Activated CD4-positive, alpha-beta memory T cell treated with anti-CD3 and anti-CD28 coated beads, Interleukin-2, amount 10 ng/mL, durations not matched to agents 7 days and 5 days (primary cell): ENCODE measurements around the gene CDH23. TPM values are rescaled to one million over a fixed set of nuclear protein-coding genes. Genes with fewer than 3 reads are reported as not detected.
"Not testable (repeated sequence)": the region's sequence is repeated elsewhere in the genome, so short reads cannot be mapped to it uniquely, and the experiment has no call there.

Source experiments
- CTCF ChIA-PET: fragments of 350-600 bp; sonication (Branson Sonifier 250); formaldehyde crosslinking; loops from one replicate; lab custom pipeline; 2021; ENCODE audit warnings: antibody characterized with exemption, inconsistent platforms; lab: Charles Lee
- POLR2A ChIA-PET: fragments of 350-600 bp; sonication (Branson Sonifier 250); formaldehyde crosslinking; loops from one replicate; lab custom pipeline; 2021; ENCODE audit warnings: antibody characterized with exemption; lab: Charles Lee
- DNase-seq: peaks from one replicate; pipeline ENCODE4 v3.0.0-alpha.2; 2020
- H3K27ac Mint-ChIP-seq: one replicate; pipeline ENCODE4 v1.8.0; 2021; ENCODE audit warnings: mild to moderate bottlenecking, mixed read lengths
- H3K27me3 Mint-ChIP-seq: one replicate; pipeline ENCODE4 v1.8.0; 2021; ENCODE audit warnings: mixed read lengths
- H3K36me3 Mint-ChIP-seq: one replicate; pipeline ENCODE4 v1.8.0; 2021; ENCODE audit warnings: low read depth, mixed read lengths
- H3K4me1 Mint-ChIP-seq: one replicate; pipeline ENCODE4 v1.8.0; 2021; ENCODE audit warnings: mixed read lengths
- H3K4me3 Mint-ChIP-seq: one replicate; pipeline ENCODE4 v1.8.0; 2021; ENCODE audit warnings: mild to moderate bottlenecking, mixed read lengths
- H3K9me3 Mint-ChIP-seq: one replicate; pipeline ENCODE4 v1.8.0; 2021; ENCODE audit warnings: mixed read lengths
- total RNA-seq, 2 experiments: library from RNA; stranded (reverse); gene quantifications; one replicate each; pipeline ENCODE4 v1.2.3, GENCODE V29; 2021

CDH23 gene
- total RNA-seq, 2 experiments from 2014 or later: 1.3 TPM

DNA sequence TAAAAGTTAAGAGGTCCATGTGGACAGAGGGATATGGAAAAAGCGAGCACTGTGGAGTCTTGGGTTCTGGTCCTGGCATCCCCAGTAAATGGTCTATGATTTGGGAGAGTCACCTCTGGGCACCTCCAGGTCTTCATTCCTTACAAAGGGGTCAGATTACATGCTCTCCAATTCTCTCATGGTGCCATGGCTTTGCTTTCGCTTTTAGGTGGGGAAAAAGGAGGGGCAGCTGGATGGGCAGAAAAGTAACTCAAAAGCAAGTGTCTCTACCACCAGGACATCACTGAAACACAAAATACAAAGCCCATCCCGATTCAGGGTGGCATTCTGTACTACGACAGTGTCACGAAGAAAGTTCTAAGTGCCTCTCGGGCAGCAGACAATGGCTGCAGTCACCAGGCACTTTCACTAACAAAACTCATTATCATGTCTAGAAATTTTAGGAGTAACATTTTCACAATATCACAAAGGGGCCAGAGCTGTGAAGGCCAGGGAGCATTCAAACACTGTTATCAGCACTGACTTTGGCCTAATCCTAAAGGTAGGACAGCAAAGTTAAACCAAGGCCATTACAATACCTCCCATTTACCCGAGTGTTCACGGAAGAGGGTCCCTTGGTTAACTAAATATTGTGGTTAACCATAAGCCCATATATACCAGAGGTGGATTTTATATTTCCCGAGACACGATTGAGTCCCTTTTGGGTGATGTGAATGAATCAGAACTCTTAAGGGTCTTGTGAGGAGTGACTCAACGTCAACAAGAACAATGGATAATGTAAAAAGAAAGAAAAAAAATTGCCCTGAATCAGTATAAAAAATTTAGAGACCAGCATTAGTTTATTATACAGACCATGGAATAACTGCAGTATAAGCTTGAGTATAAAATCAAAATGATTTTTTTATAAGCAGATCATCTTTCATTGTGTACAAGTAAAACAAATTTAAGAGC is 451.9 kb downstream of the CDH23 start:
- Mint-ChIP-seq H3K27ac (no peak overlapping the region), H3K27me3 (no peaks in the 10 kb centered on the region), H3K9me3 (no peaks in the 10 kb centered on the region), H3K36me3 (peaks cover 3% of the 10 kb centered on the region), H3K4me1 (peaks cover 51% of the 10 kb centered on the region), H3K4me3 (no peak overlapping the region)
- ChIA-PET POLR2A (no interaction called here), CTCF (interaction anchor here (0.6 to 3.0 kb wide), 3 partner anchors 47 to 279 kb away, joined by 3 to 20 read pairs (median 3); no protein-coding TSS in a partner anchor)
- DNase-seq: no peak

DNA sequence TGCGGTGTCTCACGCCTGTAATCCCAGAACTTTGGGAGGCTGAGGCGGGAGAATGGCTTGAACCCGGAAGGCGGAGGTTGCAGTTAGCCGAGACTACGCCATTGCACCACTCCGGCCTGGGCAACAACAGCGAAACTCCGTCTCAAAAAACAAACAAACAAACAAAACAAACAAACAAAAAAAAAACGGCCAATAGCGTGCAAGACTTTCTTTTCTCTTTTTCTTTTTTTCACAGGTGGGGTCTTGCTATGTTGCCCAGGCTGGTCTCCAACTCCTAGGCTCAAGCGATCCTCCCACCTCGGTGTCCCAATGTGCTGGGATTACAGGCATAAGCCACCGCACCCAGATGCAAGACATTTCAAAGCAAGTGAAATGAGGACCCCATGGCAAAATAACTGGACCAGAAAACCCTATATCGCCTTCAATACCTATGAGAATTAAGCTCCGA is 452.8 kb downstream of the CDH23 start:
- Mint-ChIP-seq H3K9me3 (no peaks in the 10 kb centered on the region), H3K4me1 (peaks cover 46% of the 10 kb centered on the region), H3K27ac (no peak overlapping the region), H3K4me3 (no peak overlapping the region), H3K27me3 (no peaks in the 10 kb centered on the region), H3K36me3 (peaks cover 3% of the 10 kb centered on the region)
- ChIA-PET CTCF (interaction anchor here (1.1 to 3.0 kb wide), 3 partner anchors 46 to 152 kb away, joined by 3 to 20 read pairs (median 5); no protein-coding TSS in a partner anchor), POLR2A (interaction anchor here (0.6 to 2.4 kb wide), 4 partner anchors 9 to 151 kb away, joined by 3 to 19 read pairs (median 10); no protein-coding TSS in a partner anchor)
- DNase-seq: no peak

DNA sequence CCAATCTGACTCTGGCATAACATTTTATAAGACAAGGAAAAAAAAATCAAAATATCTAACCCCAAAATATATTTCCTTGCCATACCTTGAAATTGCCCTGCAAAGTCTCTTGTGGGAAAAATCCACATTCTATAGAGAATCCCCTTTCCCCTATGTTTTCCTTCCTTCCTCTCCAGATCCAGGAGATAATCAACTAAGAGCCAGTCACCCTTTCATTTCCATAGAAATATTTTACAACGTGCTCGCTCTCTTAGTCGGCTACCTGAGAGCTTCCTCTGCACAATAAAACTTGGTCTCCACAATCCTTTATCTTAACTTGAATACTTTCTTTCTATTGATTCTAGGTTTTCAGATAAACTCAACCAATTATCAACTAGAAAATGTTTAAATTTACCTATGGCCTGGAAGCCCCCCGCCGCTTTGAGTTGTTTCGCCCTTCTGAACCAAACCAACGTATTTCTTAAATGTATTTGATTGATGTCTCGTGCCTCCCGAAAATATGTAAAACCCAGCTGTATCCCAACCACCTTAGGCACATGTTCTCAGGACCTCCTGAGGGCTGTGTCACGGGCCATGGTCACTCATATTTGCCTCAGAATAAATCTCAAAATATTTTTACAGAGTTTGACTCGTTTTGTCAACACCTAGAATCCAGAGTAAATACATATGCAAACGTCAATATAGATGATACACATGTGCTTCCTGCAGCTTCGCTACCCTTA is 453.5 kb downstream of the CDH23 start:
- CTCF ChIA-PET: interaction anchor here (1.4 to 3.0 kb wide), 3 partner anchors 47 to 153 kb away, joined by 5 to 20 read pairs (median 5); partner anchors contain the start of gene VSIR
- H3K9me3 Mint-ChIP-seq: no peaks in the 10 kb centered on the region
- H3K4me3 Mint-ChIP-seq: peak overlapping the region; percentile 88
- no peak for DNase-seq
- peaks cover 3% of the 10 kb centered on the region for H3K36me3 Mint-ChIP-seq
- H3K27me3 Mint-ChIP-seq: no peaks in the 10 kb centered on the region
- POLR2A ChIA-PET: interaction anchor here (0.6 to 2.4 kb wide), 6 partner anchors 10 to 239 kb away, joined by 3 to 19 read pairs (median 6); no protein-coding TSS in a partner anchor
- peaks cover 41% of the 10 kb centered on the region for H3K4me1 Mint-ChIP-seq
- H3K27ac Mint-ChIP-seq: peak overlapping the region; percentile 73

DNA sequence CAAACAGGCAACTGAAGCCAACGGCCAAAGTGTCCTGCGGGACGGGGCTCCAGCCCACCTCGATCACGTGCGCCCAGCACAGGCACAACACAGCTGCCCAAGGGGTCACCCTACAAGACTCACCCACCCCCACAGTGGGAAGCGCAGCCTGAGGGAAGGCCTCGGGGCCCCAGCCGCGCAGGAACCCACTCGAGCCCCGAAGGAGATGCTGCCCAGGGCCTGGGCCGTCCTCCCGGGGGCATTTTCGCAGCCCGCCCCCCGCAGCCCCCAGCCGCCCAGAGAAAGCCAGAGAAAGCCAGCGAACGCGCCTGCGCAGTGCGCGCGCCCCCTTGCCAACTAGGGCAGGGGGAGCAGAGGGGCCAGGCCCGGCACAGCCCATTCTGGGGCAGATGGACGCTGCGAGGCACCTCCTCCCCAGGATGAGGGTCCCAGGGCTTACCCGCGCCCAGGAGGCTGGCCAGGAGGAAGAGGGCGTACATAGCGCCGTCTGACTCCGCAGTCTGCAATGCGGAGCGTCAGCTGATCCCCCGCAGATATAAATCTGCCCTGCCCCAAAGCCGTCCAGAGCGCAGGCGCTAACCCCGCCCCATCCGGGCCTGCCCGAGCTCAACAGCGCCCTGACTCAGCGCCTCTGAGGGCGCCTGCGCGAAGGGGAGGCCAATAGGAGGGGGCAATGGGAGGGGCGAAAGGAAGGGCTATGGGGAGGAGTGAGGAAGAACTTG is 454.2 kb downstream of the CDH23 start, which contains the start of gene PSAP:
Gene PSAP (minus strand): TSS at position 509 of the 722 bp plus-strand sequence. CDS start 30 bp downstream, at position 479.
- Mint-ChIP-seq H3K4me1 (peaks cover 41% of the 10 kb centered on the region), H3K27me3 (peaks cover 4% of the 10 kb centered on the region), H3K4me3 (peak within 1 kb of the TSS; percentile 88), H3K27ac (peak within 1 kb of the TSS; percentile 73), H3K9me3 (no peaks in the 10 kb centered on the region), H3K36me3 (peaks cover 3% of the 10 kb centered on the region)
- peak; percentile 98 for DNase-seq
- ChIA-PET POLR2A (interaction anchor here (0.5 to 2.4 kb wide), 9 partner anchors 9 to 238 kb away, joined by 3 to 19 read pairs (median 4); partner anchors contain the start of gene VSIR), CTCF (interaction anchor here (0.9 to 3.0 kb wide), 5 partner anchors 12 to 154 kb away, joined by 3 to 20 read pairs (median 5); partner anchors contain the start of gene VSIR)

DNA sequence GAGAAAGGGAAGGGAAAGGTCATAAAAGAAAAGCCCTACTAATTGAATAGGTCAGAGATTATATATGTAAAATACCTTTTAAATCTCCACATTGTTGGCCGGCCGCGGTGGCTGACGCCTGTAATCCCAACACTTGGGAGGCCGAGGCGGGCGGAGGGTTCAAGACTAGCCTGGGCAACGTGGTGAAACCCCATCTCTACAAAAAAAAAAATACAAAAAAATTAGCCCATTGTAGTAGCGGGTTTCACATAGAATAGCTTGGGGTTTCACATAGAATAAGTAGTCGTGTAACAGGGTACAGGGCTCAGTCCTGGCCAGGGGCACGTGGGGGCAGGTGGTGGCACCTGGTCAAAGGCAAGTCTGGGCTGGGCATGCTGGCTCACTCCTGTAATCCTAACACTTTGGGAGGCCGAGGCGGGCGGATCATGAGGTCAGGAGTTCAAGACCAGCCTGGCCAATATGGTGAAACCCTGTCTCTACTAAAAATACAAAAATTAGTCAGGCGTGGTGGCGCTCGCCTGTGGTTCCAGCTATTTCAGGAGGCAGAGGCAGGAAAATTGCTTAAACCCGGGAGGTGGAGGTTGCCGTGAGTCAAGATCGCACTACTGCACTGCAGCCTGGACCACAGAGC is 454.9 kb downstream of the CDH23 start:
- CTCF ChIA-PET: interaction anchor here (0.9 to 3.0 kb wide), 5 partner anchors 12 to 155 kb away, joined by 3 to 20 read pairs (median 5); partner anchors contain the start of gene VSIR

DNA sequence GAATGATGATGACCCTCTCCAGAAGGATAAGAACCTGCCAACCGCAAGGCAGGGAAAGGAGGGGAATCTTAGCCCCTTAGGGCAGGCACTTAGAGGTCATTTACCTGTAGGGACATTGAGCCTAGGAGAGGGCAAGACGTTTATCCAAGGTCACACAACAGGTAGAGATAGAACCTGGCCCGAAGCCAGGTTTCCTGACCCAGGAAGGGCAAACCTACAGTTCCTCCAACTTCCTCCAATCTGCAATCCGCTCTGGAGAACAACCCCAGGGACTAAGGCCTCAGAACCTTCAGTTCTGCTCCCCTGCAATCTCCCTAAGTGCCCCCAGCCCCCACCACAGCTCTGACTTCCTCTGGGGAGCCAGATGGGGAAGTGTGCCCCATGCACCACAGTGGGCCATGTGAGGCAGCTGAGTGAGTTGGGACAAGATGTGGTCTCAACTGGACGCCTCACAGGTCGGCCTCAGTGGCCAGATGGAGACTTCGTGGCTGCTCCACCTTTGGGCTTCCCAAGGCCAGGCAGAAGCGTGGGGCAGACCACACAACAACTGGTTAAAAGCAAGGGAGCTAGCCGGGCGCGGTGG is 455.7 kb downstream of the CDH23 start:
- no peak for DNase-seq

More for the DNA sequence above, 454.9 kb downstream of the CDH23 start:
- not testable (repeated sequence) for H3K36me3 Mint-ChIP-seq, DNase-seq, H3K27me3 Mint-ChIP-seq, H3K9me3 Mint-ChIP-seq
- Mint-ChIP-seq H3K27ac (peak overlapping the region; percentile 73), H3K4me1 (peaks cover 41% of the 10 kb centered on the region), H3K4me3 (peak overlapping the region; percentile 88)
- POLR2A ChIA-PET: interaction anchor here (0.5 to 2.4 kb wide), 9 partner anchors 8 to 237 kb away, joined by 3 to 19 read pairs (median 4); partner anchors contain the start of gene VSIR

DNA sequence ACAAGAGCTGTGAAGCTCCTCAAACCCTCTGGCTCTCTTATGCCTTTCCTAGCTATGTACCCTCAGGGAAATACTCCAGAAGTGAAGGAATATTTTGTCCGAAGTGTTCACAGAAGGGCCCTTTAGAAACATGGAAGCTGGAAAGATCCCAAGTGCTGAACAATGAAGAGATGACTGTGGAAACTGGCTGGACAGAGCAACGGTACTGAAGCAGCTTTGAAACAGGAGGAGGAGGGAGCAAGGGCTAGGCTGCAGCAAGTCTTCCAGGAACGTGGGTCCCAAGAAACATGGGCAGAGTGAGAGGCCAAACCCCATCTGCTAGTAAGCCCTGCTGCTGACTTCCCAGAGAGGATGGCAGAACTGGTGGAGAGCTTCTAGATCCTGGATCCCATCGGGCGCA is 457.3 kb downstream of the CDH23 start:
- DNase-seq: no peak
- Mint-ChIP-seq H3K4me3 (no peak overlapping the region), H3K27ac (no peak overlapping the region), H3K27me3 (peaks cover 7% of the 10 kb centered on the region), H3K36me3 (no peaks in the 10 kb centered on the region), H3K4me1 (peaks cover 24% of the 10 kb centered on the region), H3K9me3 (no peaks in the 10 kb centered on the region)
- CTCF ChIA-PET: interaction anchor here (0.6 to 1.0 kb wide), 2 partner anchors 42 to 43 kb away, joined by 3 read pairs; no protein-coding TSS in a partner anchor
- POLR2A ChIA-PET: no interaction called here

More for the DNA sequence above, 455.7 kb downstream of the CDH23 start:
- Mint-ChIP-seq H3K9me3 (no peaks in the 10 kb centered on the region), H3K4me3 (peak overlapping the region; percentile 16), H3K36me3 (no peaks in the 10 kb centered on the region), H3K27ac (no peak overlapping the region), H3K4me1 (peaks cover 37% of the 10 kb centered on the region), H3K27me3 (peaks cover 5% of the 10 kb centered on the region)
- CTCF ChIA-PET: no interaction called here
- POLR2A ChIA-PET: no interaction called here

DNA sequence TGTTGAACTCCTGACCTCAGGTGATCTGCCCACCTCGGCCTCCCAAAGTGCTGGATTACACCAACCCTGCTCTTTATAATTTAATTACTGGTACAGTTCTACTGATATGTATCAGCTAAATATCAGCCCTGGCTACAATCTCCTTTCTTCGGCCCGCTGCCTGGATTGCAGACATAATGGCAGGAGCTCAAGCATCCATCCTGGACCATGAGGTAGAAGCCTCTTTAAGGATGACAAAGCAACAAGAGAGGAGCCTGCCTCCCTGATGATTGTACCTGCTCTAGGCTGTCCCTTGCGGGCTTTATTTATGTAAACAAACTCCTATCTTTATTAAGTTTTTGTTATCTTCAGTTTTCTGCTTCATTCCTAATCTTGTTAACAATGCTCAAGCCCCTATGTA is 459.9 kb downstream of the CDH23 start:
- CTCF ChIA-PET: interaction anchor here (1.5 kb wide), 1 partner anchor 40 kb away, joined by 4 read pairs; no protein-coding TSS in a partner anchor
- DNase-seq: no peak
- H3K4me1 Mint-ChIP-seq: peaks cover 13% of the 10 kb centered on the region
- no peaks in the 10 kb centered on the region for H3K9me3 Mint-ChIP-seq
- H3K4me3 Mint-ChIP-seq: no peak overlapping the region
- no peaks in the 10 kb centered on the region for H3K36me3 Mint-ChIP-seq
- POLR2A ChIA-PET: no interaction called here
- H3K27me3 Mint-ChIP-seq: peaks cover 7% of the 10 kb centered on the region
- H3K27ac Mint-ChIP-seq: no peak overlapping the region

DNA sequence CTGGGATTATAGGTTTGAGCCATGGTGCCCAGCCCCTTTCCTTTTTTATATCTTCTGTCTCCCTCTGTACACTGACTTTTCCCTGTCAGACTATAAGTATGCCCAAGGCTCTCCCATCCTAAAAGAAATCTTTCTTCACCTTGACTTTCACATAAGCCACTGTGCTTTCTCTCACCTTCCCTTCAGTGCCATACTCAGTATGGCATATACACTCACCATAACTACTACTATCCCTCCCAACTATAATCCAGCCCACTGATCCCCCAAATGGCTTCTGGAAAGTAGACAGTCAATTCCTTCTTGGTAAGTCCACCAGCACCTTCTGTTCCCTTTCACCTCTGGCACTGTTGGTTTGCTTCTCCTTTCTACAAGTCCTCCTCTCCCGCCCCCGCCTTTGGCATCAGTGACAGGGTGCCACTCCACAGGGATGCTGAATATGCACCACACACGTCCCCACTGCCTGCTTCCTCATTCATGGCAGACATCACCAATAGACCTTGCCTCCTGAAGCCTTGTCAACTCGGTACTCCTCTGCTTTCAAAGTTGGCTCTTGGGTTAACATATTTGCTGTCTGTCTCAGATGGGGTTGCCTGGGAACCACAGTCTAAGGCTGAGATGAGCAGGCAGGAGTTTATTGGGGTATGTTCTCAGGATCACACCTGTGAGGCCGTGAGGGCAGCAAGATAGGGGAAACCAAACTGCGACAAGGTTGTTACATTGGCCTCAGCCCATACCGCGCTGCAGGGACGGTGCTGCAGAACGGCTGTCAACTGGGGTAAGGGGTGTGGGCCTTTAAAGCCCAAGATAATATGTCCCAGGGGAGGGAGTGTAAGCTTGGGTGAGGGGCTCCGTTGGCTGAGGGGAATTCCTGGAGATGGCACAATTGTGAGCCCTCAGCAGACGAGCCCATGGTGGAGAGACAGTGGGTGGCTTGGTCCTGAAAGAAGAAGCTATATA is 461.5 kb downstream of the CDH23 start:
- H3K4me3 Mint-ChIP-seq: no peak overlapping the region
- ChIA-PET CTCF (interaction anchor here (0.7 kb wide), 1 partner anchor 477 kb away, joined by 4 read pairs; no protein-coding TSS in a partner anchor), POLR2A (interaction anchor here (1.1 kb wide), 1 partner anchor 21 kb away, joined by 3 read pairs; no protein-coding TSS in a partner anchor)
- no peak overlapping the region for H3K27ac Mint-ChIP-seq
- DNase-seq: no peak
- no peaks in the 10 kb centered on the region for H3K36me3 Mint-ChIP-seq
- H3K27me3 Mint-ChIP-seq: peaks cover 7% of the 10 kb centered on the region
- H3K9me3 Mint-ChIP-seq: no peaks in the 10 kb centered on the region
- peaks cover 9% of the 10 kb centered on the region for H3K4me1 Mint-ChIP-seq

DNA sequence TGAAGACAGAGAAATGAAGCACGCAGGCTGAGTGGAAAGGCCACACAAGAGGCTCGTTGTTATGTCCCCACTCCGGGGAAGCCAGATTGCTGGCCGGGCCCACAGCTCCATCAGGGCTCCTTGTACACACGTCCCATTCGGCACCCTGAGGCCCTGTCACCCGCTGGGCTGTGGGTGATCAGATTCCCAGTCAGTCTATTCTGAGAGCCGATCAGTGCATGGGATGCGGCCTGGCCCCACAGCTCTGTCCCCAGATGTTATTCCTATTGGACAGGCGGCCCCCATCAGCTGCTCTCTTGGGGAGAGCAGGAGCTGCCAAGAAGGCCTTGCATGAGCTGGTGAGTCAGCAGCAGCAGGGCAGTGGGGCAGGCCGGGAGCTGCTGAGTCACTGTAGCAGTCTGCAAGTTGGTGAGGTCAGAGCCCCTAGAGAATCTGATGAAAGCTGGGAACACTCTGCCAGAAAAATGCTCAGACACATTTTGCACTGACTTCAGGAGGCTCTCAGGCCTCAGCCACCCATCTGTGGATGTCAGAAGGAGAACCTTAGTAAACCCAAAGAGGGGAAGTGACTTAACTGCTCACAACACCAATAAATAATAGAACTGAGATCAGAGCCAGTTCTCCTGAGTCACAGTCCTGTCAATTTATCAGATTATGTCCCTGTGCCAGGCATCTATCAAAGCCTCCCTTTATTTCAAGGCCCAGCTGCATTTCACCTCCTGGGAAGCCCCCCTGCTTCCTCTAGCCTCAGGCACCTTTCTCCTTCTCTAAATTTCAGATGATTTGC is 463.7 kb downstream of the CDH23 start:
- CTCF ChIA-PET: interaction anchor here (0.5 to 1.4 kb wide), 2 partner anchors 36 to 336 kb away, joined by 3 to 7 read pairs; no protein-coding TSS in a partner anchor
- Mint-ChIP-seq H3K4me3 (no peak overlapping the region), H3K27ac (peak overlapping the region; percentile 64), H3K9me3 (no peaks in the 10 kb centered on the region), H3K4me1 (peaks cover 8% of the 10 kb centered on the region), H3K27me3 (peaks cover 7% of the 10 kb centered on the region), H3K36me3 (no peaks in the 10 kb centered on the region)
- peak; percentile 41 for DNase-seq
- POLR2A ChIA-PET: no interaction called here
